Endodermal cell (in vitro differentiated cells): Measurements from ENCODE around the gene ENPP1. TPM values are rescaled to one million over a fixed set of nuclear protein-coding genes. Genes with fewer than 3 reads are reported as not detected.
"Not testable (repeated sequence)": the region's sequence is repeated elsewhere in the genome, so short reads cannot be mapped to it uniquely, and the experiment has no call there.

ENCODE experiments used
- DNase-seq: peaks from one replicate; pipeline ENCODE4 v3.0.0-alpha.2; 2017
- H3K27ac ChIP-seq: 2 replicates; pipeline ENCODE4 v1.5.1; 2013; ENCODE audit warnings: mild to moderate bottlenecking, low read depth, low read length, moderate library complexity
- H3K27me3 ChIP-seq: 2 replicates; pipeline ENCODE4 v1.6.1; 2013; ENCODE audit warnings: mild to moderate bottlenecking, low read length, moderate library complexity; ENCODE audit not compliant: insufficient read depth, control insufficient read depth, poor library complexity, severe bottlenecking
- H3K36me3 ChIP-seq: 2 replicates; pipeline ENCODE4 v1.7.0; 2013; ENCODE audit warnings: mild to moderate bottlenecking, low read length, moderate library complexity; ENCODE audit not compliant: control insufficient read depth, insufficient read depth
- H3K4me1 ChIP-seq: one replicate; pipeline ENCODE4 v1.7.0; 2013; ENCODE audit warnings: low read length; ENCODE audit not compliant: control insufficient read depth, insufficient read depth
- H3K4me3 ChIP-seq: 2 replicates; pipeline ENCODE4 v1.5.1; 2013; ENCODE audit warnings: mild to moderate bottlenecking, low read length, moderate library complexity
- H3K9ac ChIP-seq: 2 replicates; pipeline ENCODE4 v1.6.1; 2013; ENCODE audit warnings: mild to moderate bottlenecking, low read length, moderate library complexity; ENCODE audit not compliant: poor library complexity, severe bottlenecking; ENCODE audit errors: extremely low read depth
- H3K9me3 ChIP-seq: 2 replicates; pipeline ENCODE4 v1.6.1; 2013; ENCODE audit warnings: mild to moderate bottlenecking, low read length, moderate library complexity; ENCODE audit not compliant: control insufficient read depth
- H3K27ac Mint-ChIP-seq: 2 replicates; pipeline ENCODE4 v1.8.0; 2020; ENCODE audit warnings: mixed read lengths
- H3K27me3 Mint-ChIP-seq: 2 replicates; pipeline ENCODE4 v1.8.0; 2021; ENCODE audit warnings: mild to moderate bottlenecking, mixed read lengths; ENCODE audit not compliant: insufficient read depth
- H3K36me3 Mint-ChIP-seq: 2 replicates; pipeline ENCODE4 v1.8.0; 2020; ENCODE audit warnings: low read depth, mixed read lengths
- H3K4me1 Mint-ChIP-seq: 2 replicates; pipeline ENCODE4 v1.8.0; 2020; ENCODE audit warnings: mixed read lengths
- H3K4me3 Mint-ChIP-seq: 2 replicates; pipeline ENCODE4 v1.8.0; 2020; ENCODE audit warnings: mild to moderate bottlenecking, moderate library complexity, mixed read lengths
- H3K9me3 Mint-ChIP-seq: 2 replicates; pipeline ENCODE4 v1.8.0; 2020; ENCODE audit warnings: mild to moderate bottlenecking, mixed read lengths
- CTCF ChIP-seq: fragments of 200-600 bp; sonication (generic); conservative IDR thresholded peaks from 2 replicates; pipeline ENCODE4 v1.5.0; 2021; ENCODE audit warnings: antibody characterized with exemption, mild to moderate bottlenecking
- WGBS, 2 experiments: methylation state at CpG; one replicate each; pipeline versions ENCODE4 v1.1.5 to v1.1.7; 2013; ENCODE audit warnings: missing lambda C conversion rate in 2 of 2, mixed read lengths in 1 of 2; ENCODE audit not compliant: insufficient coverage in 1 of 2, insufficient read length in 1 of 2; 5-methylcytosine and 5-hydroxymethylcytosine counted together
- total RNA-seq, 2 donors: library from RNA; stranded (reverse); fragmentation: NEBNext Ultra II Directional in 1 of 2; extraction: Animal tissue kit (Norgen Biotek cat#: 25700) in 1 of 2; gene quantifications; 2 replicates in 1 of 2; 3 replicates in 1 of 2; pipeline ENCODE4 v1.2.1, GENCODE V29; 2021

Gene ENPP1
- total RNA-seq, 2 donors from 2014 or later: 11.6 to 16.1 TPM

GRCh38 chr6:131900231-131900630 lies 92.4 kb downstream of the ENPP1 start:
- H3K27ac ChIP-seq: no peak overlapping the region
- H3K27ac Mint-ChIP-seq: no peak overlapping the region
- no peaks in the 10 kb centered on the region for H3K36me3 ChIP-seq

DNA sequence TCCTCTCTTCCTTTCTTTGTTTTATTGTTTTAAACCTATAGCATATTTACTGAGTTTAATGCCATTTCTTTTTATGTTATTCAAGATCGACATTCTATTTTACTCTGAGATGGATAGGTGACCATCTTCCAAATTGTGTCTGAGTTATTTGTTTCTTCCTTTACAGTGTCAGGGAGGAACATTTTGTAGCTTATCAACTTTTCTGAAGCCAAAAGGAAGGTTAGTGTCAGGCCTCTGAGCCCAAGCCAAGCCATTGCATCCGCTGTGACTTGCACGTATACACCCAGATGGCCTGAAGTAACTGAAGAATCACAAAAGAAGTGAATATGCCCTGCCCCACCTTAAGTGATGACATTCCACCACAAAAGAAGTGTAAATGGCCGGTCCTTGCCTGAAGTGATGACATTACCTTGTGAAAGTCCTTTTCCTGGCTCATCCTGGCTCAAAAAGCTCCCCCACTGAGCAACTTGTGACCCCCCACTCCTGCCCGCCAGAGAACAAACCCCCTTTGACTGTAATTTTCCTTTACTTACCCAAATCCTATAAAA lies 93.6 kb downstream of the ENPP1 start:
- Mint-ChIP-seq H3K4me1 (peaks cover 35% of the 10 kb centered on the region), H3K27ac (peak overlapping the region; percentile 79), H3K9me3 (peaks cover 31% of the 10 kb centered on the region), H3K36me3 (peaks cover 25% of the 10 kb centered on the region), H3K4me3 (peak overlapping the region; percentile 70)
- 54 to 62% methylated on average over 4 to 5 of the region's 5 CpGs for whole genome bisulfite sequencing, 2 experiments
- not testable (repeated sequence) for H3K27me3 ChIP-seq, DNase-seq, H3K9ac ChIP-seq, H3K27me3 Mint-ChIP-seq, H3K4me3 ChIP-seq, H3K36me3 ChIP-seq, H3K27ac ChIP-seq, H3K4me1 ChIP-seq
- peaks cover 26% of the 10 kb centered on the region for H3K9me3 ChIP-seq

More at GRCh38 chr6:131900231-131900630, 92.4 kb downstream of the ENPP1 start:
- Mint-ChIP-seq H3K4me3 (no peak overlapping the region), H3K36me3 (peaks cover 26% of the 10 kb centered on the region), H3K27me3 (no peaks in the 10 kb centered on the region), H3K9me3 (peaks cover 32% of the 10 kb centered on the region), H3K4me1 (peaks cover 24% of the 10 kb centered on the region)
- Histone ChIP-seq H3K4me3 (no peak overlapping the region), H3K27me3 (no peaks in the 10 kb centered on the region), H3K9me3 (peaks cover 26% of the 10 kb centered on the region), H3K9ac (no peak overlapping the region), H3K4me1 (no peaks in the 10 kb centered on the region)
- no peak for TF ChIP-seq CTCF
- DNase-seq: no peak

DNA sequence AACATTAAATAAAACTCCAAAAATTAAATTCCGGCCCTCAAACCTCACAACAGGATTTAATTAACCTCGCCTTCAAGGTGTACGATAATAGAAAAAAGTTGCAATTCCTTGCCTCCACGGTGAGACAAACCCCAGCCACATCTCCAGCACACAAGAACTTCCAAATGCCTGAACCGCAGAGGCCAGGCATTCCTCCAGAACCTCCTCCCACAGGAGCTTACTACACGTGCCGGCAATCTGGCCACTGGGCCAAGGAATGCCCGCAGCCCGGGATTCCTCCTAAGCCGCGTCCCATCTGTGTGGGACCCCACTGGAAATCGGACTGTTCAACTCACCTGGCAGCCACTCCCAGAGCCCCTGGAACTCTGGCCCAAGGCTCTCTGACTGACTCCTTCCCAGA lies 95.9 kb downstream of the ENPP1 start:
- Mint-ChIP-seq H3K4me1 (peaks cover 45% of the 10 kb centered on the region), H3K4me3 (peak overlapping the region; percentile 70), H3K27ac (peak overlapping the region; percentile 74)
- not testable (repeated sequence) for H3K36me3 ChIP-seq, H3K9me3 ChIP-seq, H3K4me3 ChIP-seq, H3K27ac ChIP-seq, H3K9ac ChIP-seq, H3K9me3 Mint-ChIP-seq, H3K4me1 ChIP-seq, DNase-seq, H3K36me3 Mint-ChIP-seq, H3K27me3 ChIP-seq, H3K27me3 Mint-ChIP-seq
- 17 to 36% methylated on average over 3 to 11 of the region's 12 CpGs for WGBS, 2 experiments

- H3K36me3 ChIP-seq, H3K27me3 Mint-ChIP-seq, H3K4me3 ChIP-seq, H3K4me3 Mint-ChIP-seq, H3K27ac Mint-ChIP-seq, H3K27ac ChIP-seq, H3K9ac ChIP-seq, DNase-seq, H3K9me3 Mint-ChIP-seq, H3K27me3 ChIP-seq, H3K4me1 ChIP-seq, H3K9me3 ChIP-seq: not testable (repeated sequence)
- Mint-ChIP-seq H3K36me3 (peaks cover 12% of the 10 kb centered on the region), H3K4me1 (peaks cover 31% of the 10 kb centered on the region)
- WGBS, 2 experiments: 89% methylated on average over 3 of the region's 3 CpGs; no CpG with 5 or more reads in 1 of the 2 experiments
Measured at GRCh38 chr6:131908787-131909186, 101.0 kb downstream of the ENPP1 start.
